ENCODE measurements around the gene POTEG.
"Not testable (repeated sequence)": the region's sequence is repeated elsewhere in the genome, so short reads cannot be mapped to it uniquely, and the experiment has no call there.

- TF ChIP-seq, protein P1, sequence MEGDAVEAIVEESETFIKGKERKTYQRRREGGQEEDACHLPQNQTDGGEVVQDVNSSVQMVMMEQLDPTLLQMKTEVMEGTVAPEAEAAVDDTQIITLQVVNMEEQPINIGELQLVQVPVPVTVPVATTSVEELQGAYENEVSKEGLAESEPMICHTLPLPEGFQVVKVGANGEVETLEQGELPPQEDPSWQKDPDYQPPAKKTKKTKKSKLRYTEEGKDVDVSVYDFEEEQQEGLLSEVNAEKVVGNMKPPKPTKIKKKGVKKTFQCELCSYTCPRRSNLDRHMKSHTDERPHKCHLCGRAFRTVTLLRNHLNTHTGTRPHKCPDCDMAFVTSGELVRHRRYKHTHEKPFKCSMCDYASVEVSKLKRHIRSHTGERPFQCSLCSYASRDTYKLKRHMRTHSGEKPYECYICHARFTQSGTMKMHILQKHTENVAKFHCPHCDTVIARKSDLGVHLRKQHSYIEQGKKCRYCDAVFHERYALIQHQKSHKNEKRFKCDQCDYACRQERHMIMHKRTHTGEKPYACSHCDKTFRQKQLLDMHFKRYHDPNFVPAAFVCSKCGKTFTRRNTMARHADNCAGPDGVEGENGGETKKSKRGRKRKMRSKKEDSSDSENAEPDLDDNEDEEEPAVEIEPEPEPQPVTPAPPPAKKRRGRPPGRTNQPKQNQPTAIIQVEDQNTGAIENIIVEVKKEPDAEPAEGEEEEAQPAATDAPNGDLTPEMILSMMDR (conservative IDR thresholded peaks at IDR 0.05; ENCODE audit: low read depth, low read length): not testable (repeated sequence)
- not testable (repeated sequence) for TF ChIP-seq EZH2 (IDR thresholded peaks at IDR 0.05; ENCODE audit: borderline replicate concordance, low read depth, low read length, poor library complexity, severe bottlenecking)
Measured at GRCh38 chr14:19390230-19390629, 43.9 kb downstream of the POTEG start.
